AG04449 (cell line): ENCODE results near the gene ERLEC1.
"Not testable (repeated sequence)": the region's sequence is repeated elsewhere in the genome, so short reads cannot be mapped to it uniquely, and the experiment has no call there.

Source experiments
- CTCF ChIA-PET: fragments of 350-600 bp; formaldehyde crosslinking; extraction: SDS; loops from one replicate; lab custom pipeline; 2021; ENCODE audit warnings: antibody characterized with exemption; lab: Yijun Ruan, JAX
- POLR2A ChIA-PET: fragments of 400-600, 350-600 bp; formaldehyde crosslinking; extraction: SDS; loops from one replicate; lab custom pipeline; 2020; ENCODE audit warnings: antibody characterized with exemption, inconsistent platforms; lab: Yijun Ruan, JAX
- DNase-seq: peaks from one replicate; pipeline ENCODE4 v3.0.0-alpha.2; 2010; ENCODE audit warnings: low read depth, low spot score
- H3K4me3 ChIP-seq: 2 replicates; pipeline ENCODE4 v1.5.1; 2011; ENCODE audit warnings: low read depth, mild to moderate bottlenecking, control low read depth, low read length
- TF ChIP-seq, protein P1 (sequence below): IDR thresholded peaks from one replicate; pipeline ENCODE4 v1.5.1; 2011; ENCODE audit warnings: mild to moderate bottlenecking, moderate library complexity, low read length, control low read depth, inconsistent platforms; ENCODE audit not compliant: insufficient read depth; ENCODE audit errors: missing control alignments

The ERLEC1 gene

GRCh38 chr2:53829273-53829979 lies 42.6 kb downstream of the ERLEC1 start:
- ChIA-PET POLR2A (no interaction called here), CTCF (no interaction called here)
- no peak for DNase-seq
- TF ChIP-seq, protein P1, sequence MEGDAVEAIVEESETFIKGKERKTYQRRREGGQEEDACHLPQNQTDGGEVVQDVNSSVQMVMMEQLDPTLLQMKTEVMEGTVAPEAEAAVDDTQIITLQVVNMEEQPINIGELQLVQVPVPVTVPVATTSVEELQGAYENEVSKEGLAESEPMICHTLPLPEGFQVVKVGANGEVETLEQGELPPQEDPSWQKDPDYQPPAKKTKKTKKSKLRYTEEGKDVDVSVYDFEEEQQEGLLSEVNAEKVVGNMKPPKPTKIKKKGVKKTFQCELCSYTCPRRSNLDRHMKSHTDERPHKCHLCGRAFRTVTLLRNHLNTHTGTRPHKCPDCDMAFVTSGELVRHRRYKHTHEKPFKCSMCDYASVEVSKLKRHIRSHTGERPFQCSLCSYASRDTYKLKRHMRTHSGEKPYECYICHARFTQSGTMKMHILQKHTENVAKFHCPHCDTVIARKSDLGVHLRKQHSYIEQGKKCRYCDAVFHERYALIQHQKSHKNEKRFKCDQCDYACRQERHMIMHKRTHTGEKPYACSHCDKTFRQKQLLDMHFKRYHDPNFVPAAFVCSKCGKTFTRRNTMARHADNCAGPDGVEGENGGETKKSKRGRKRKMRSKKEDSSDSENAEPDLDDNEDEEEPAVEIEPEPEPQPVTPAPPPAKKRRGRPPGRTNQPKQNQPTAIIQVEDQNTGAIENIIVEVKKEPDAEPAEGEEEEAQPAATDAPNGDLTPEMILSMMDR: no peak
- H3K4me3 ChIP-seq: no peak overlapping the region

DNA sequence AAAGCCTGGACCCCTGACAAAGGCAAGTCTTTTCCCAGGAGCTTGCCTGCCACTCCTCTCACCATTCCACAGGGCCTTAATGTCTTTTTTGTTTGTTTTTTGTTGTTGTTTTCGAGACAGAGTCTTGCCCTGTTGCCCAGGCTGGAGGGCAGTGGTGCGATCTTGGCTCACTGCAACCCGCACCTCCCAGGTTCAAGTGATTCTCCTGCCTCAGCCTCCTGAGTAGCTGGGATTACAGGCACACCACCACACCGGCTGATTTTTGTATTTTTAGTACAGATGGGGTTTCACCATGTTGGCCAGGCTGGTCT lies 43.1 kb downstream of the ERLEC1 start:
- POLR2A ChIA-PET: not testable (repeated sequence)

DNA sequence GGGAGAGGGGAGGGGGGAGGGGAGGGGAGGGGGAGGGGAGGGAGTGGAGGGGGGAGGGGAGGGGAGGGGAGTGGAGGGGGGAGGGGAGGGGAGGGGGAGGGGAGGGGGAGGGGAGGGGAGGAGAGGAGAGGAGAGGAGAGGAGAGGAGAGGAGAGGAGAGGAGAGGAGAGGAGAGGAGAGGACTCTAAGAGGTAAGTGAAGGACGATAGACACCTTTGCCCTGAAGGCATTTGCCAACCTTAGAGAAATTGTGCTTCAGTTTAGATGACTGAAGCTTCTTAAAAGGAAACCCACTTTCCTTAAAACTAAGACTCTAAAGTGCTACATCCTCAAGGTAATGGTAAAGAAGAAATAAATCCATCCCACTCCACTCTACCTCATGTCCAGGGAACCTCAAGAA lies 53.7 kb downstream of the ERLEC1 start:
- H3K4me3 ChIP-seq: no peak overlapping the region
- ChIA-PET CTCF (no interaction called here), POLR2A (no interaction called here)
- TF ChIP-seq, protein P1: no peak
- no peak for DNase-seq

More for the DNA sequence above, 43.1 kb downstream of the ERLEC1 start:
- DNase-seq, H3K4me3 ChIP-seq, CTCF ChIA-PET: not testable (repeated sequence)

- DNase-seq, CTCF ChIA-PET, H3K4me3 ChIP-seq, POLR2A ChIA-PET: not testable (repeated sequence)
Observed at GRCh38 chr2:53841651-53842050, 54.8 kb downstream of the ERLEC1 start.

GRCh38 chr2:53842891-53843290 lies 56.0 kb downstream of the ERLEC1 start:
- TF ChIP-seq, protein P1: no peak
- CTCF ChIA-PET: no interaction called here
- POLR2A ChIA-PET: no interaction called here
- DNase-seq: no peak
- no peak overlapping the region for H3K4me3 ChIP-seq

GRCh38 chr2:53843595-53843994 lies 56.8 kb downstream of the ERLEC1 start:
- ChIA-PET CTCF (no interaction called here), POLR2A (no interaction called here)
- no peak for DNase-seq
- H3K4me3 ChIP-seq: no peak overlapping the region
- TF ChIP-seq, protein P1: no peak

- POLR2A ChIA-PET: no interaction called here
- CTCF ChIA-PET: no interaction called here
- TF ChIP-seq, protein P1: no peak
- DNase-seq: no peak
- no peak overlapping the region for H3K4me3 ChIP-seq
Observed at GRCh38 chr2:53848062-53848461, 61.2 kb downstream of the ERLEC1 start.

DNA sequence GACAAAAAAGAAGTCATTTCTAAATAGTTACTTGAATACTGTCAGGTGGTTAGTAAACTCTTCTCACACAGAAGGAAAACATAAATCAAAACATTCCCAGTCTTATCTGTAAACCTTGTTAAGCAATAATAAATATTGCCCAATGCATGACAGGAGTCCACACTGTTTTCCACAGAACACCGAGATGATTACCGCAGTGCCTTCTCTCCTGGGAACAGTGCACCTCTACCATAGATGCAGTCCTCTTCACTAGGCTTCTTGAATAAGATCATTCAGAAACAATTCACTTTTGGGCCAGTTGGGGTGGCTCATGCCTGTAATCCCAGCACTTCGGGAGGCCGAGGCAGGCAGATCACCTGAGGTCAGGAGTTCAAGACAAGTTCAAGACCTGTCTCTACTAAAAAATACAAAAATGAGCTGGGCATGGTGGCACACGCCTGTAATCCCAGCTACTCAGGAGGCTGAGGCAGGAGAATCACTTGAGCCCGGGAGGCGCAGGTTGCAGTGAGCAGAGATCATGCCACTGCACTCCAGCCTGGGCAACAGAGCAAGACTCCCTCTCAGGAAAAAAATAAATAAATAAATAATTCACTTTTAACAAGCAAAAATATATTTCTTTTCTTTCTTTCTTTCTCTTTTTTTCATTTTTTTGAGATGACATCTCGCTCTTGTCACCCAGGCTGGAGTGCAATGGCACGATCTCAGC lies 64.4 kb downstream of the ERLEC1 start:
- DNase-seq, CTCF ChIA-PET, POLR2A ChIA-PET, H3K4me3 ChIP-seq: not testable (repeated sequence)
